HG03097 (cell line): ENCODE measurements around the gene SMARCD3.

ENCODE experiments used
- ATAC-seq: cut with Tn5 transposase; IDR thresholded peaks from one replicate; pipeline ENCODE4 v1.9.1; 2021; ENCODE audit not compliant: unreplicated experiment, low FRiP score

SMARCD3 gene

GRCh38 chr7:151273651-151274390, 25.3 kb upstream of the SMARCD3 start:
- ATAC-seq: no peak

GRCh38 chr7:151272877-151273276, 24.4 kb upstream of the SMARCD3 start:
- ATAC-seq: no peak

DNA sequence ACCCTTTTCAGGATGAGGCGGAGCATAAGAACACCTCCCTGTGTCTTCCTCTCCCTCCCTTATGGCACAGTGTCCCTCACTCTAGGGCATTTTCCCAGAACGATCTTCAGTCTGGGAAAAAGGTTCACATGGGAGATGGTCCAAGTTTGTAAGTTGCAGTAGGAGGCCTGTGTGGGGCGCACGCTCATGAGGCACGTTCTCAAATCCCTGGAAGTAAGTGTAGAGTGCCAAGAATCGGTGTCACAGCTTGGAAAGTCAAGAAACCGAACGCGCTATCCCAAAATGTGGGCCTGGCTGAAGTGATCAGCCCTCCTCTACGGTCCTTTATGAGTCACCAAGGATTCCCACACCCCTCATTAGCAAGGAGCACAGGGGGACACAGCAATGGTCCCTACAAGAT, 23.9 kb upstream of the SMARCD3 start:
- no peak for ATAC-seq

DNA sequence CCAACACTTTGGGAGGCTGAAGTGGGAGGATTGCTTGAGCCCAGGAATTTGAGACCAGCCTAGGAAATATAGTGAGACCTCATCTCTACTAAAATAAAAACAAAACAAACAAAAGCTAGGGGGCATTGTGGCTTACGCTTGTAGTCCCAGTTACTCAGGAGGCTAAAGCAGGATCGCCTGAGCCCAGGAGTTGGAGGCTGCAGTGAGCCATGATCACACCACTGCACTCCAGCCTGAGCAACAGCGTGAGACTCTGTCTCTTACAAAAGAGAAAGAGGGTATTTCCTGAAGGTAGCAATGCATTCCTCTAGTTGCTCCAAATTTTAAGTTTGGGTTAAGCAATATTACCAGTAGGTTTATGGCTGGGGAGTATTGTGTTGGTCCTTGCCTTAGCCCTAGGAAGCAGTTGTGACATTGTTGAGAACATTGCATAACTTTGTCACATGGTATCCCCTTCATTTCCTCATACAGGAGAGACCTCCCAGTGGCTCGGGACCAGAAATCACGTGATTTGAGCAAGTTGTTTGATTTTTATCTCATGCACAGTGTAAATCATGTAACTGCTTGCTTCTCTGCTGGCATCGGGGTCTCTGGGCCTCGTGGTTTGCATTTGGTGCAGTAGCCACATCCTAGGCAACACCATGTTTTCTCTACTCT, 23.3 kb upstream of the SMARCD3 start:
- no peak for ATAC-seq

- no peak for ATAC-seq
Measured at GRCh38 chr7:151269511-151269910, 21.0 kb upstream of the SMARCD3 start.

DNA sequence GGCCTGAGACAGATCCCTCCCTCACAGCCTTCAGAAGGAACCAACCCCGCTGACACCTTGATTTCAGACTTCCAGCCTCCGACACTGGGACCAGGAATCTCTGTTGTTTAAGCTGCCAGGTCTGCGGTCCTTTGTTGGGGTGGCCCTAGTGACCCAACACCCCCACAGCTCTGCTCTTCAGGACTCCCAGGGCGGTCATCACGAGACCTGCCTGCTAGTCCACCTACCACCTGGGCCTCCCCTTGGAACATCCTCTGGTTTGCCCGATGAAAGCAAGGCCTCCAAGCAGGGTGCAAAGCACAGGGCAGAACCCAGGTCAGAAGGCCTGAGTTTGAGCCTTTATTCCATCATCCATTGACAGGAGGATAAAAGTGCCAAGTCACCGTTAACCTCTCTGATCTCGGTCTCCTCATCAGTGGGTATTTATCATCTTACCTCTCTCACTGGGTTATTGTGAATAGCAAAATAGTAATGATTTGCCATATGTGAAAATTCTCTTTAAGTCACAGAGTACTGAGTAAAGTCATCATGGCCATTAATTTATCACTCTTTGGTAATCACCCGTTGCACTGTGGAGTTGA, 16.9 kb upstream of the SMARCD3 start:
- no peak for ATAC-seq

GRCh38 chr7:151264615-151265014, 16.1 kb upstream of the SMARCD3 start:
- no peak for ATAC-seq

- no peak for ATAC-seq
Measured at GRCh38 chr7:151261529-151261928, 13.0 kb upstream of the SMARCD3 start.

- ATAC-seq: no peak
Measured at GRCh38 chr7:151260883-151261282, 12.4 kb upstream of the SMARCD3 start.

GRCh38 chr7:151260471-151260870, 12.0 kb upstream of the SMARCD3 start:
- no peak for ATAC-seq

DNA sequence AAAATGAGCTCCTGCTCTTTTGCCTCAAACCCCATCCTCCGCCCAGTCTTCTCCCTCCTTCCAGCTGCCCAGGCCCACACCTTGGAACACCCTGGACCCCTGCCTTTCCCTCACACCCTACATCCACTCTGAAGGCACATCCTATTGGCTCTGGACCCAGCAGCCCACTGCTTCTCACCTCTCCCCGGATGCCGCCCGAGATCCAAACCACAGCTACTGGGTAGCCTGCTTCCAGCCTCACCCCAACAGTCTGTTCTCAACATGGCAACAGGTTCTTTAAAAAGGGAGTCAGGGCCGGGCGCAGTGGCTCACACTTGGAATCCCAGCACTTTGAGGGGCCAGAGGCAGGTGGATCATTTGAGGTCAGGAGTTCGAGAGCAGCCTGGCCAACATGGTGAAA, 9.5 kb upstream of the SMARCD3 start:
- no peak for ATAC-seq

GRCh38 chr7:151256410-151257045, 8.0 kb upstream of the SMARCD3 start:
- no peak for ATAC-seq

- no peak for ATAC-seq
Measured at GRCh38 chr7:151255390-151255789, 6.9 kb upstream of the SMARCD3 start.

DNA sequence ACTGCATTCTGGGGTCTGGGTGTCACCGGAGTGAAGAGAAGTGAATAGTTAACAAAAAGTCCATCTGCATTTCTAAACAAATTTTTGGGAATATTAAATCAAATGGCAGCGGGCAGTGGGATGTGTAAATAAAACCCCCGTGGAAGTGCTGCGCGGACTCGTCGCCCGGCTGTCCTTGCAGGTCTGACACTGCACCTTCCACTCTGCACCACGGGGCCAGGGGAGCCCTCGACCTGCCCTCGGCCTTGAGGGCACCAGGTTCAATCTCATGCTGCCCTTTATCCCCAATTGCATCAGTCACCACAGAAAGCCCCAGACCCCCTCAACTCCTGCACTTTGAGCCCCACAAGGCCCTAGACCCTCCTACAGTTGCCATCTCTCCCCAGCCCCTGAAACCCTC, 6.4 kb upstream of the SMARCD3 start:
- ATAC-seq: no peak

- ATAC-seq: no peak
Measured at GRCh38 chr7:151254316-151254715, 5.8 kb upstream of the SMARCD3 start.

DNA sequence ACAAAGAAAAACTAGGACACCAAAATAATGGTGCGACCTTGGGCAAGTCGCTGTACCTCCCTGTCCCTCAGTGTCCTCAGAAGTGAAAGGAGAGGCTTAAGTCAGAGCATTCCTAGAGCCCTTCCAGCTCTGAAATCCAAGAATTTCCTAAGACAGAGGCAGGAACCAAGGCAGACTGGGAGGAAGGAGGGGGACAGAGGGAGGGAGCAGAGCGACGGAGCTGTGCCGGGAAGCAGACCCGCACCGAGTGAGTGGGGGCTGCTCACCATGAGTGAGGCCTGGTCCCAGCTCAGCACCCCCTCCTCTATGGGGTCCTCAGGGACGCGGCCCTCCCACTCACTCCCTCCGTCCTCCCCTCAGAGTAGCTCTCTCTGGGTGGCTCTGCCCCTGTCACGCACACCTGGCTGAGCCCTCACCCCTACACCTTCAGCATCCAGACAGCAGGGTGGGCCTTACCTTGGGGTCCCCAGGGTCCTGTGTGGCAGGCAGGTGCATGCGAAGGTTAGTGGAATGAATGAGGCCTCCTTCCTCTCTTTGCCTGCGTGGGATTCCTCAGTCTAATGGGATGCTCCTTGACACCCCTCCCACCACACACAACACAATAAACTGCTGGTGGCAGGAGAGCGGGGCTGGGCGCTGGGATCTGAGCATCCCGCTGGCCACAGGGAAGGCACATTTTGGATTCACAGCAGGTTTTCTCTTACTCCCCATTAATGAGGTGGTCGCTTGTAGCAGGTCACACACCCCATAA, 4.6 kb upstream of the SMARCD3 start:
- no peak for ATAC-seq

GRCh38 chr7:151252561-151252835, 4.0 kb upstream of the SMARCD3 start:
- no peak for ATAC-seq

- ATAC-seq: no peak
Measured at GRCh38 chr7:151251689-151252560, 3.4 kb upstream of the SMARCD3 start.

- ATAC-seq: no peak
Measured at GRCh38 chr7:151251328-151251688, 2.8 kb upstream of the SMARCD3 start.
